Ovary (tissue), 10 donors: ENCODE measurements around the gene AP5M1. TPM values are rescaled to one million over a fixed set of nuclear protein-coding genes. Genes with fewer than 3 reads are reported as not detected.
"Not testable (repeated sequence)": the region's sequence is repeated elsewhere in the genome, so short reads cannot be mapped to it uniquely, and the experiment has no call there.

Experiments
- DNase-seq, 5 donors: peaks; one replicate each; pipeline ENCODE4 v3.0.0-alpha.2; 2019 to 2020
- H3K27ac ChIP-seq, 2 donors: fragments of 200-600 bp; one replicate each; pipeline versions ENCODE4 v1.5.1 to v1.8.0; 2019 to 2022
- H3K27me3 ChIP-seq: fragments of 200-600 bp; one replicate; pipeline ENCODE4 v1.8.0; 2022
- H3K36me3 ChIP-seq: fragments of 200-600 bp; sonication (generic); one replicate; pipeline ENCODE4 v1.5.1; 2019
- H3K4me1 ChIP-seq: one replicate; pipeline ENCODE4 v1.8.1; 2013; ENCODE audit warnings: mild to moderate bottlenecking, moderate library complexity; ENCODE audit not compliant: insufficient read depth
- H3K4me3 ChIP-seq: fragments of 200-600 bp; sonication (generic); one replicate; pipeline ENCODE4 v1.5.1; 2017
- H3K9me3 ChIP-seq, 2 donors: fragments of 200-600 bp in 1 of 2; sonication (generic) in 1 of 2; one replicate each; pipeline versions ENCODE4 v1.5.1 to v1.8.1; 2013 to 2019; ENCODE audit warnings: mild to moderate bottlenecking in 1 of 2, moderate library complexity in 1 of 2
- CTCF ChIP-seq, 3 donors: fragments of 450-650 bp in 2 of 3; fragments of 200-600 bp in 1 of 3; IDR thresholded peaks; one replicate each; pipeline versions ENCODE4 v1.5.1 to v1.8.0; 2016 to 2022; ENCODE audit warnings: antibody characterized with exemption in 3 of 3, mild to moderate bottlenecking in 1 of 3
- EP300 ChIP-seq: sonication (generic); formaldehyde crosslinking; IDR thresholded peaks from one replicate; pipeline ENCODE4 v1.6.1; 2017; ENCODE audit warnings: antibody characterized with exemption
- POLR2A ChIP-seq: fragments of 450-650 bp; IDR thresholded peaks from one replicate; pipeline ENCODE4 v1.6.1; 2017; ENCODE audit warnings: antibody characterized with exemption, mild to moderate bottlenecking, moderate library complexity
- WGBS, 3 donors: extraction: QIAGEN DNeasy Blood & Tissue Kit in 1 of 3; methylation state at CpG; one replicate each; pipeline versions ENCODE4 v1.1.5 to v1.1.7; 2013 to 2017; 5-methylcytosine and 5-hydroxymethylcytosine counted together
- intact Hi-C, 4 donors: fragments of 100-400 bp; cut with DNase I; formaldehyde crosslinking; loops; one replicate each; pipeline versions ENCODE4 v1.11.0 to v1.15.1; 2022 to 2023
- long read RNA-seq, 3 donors: library from polyadenylated mRNA in 2 of 3; unstranded in 2 of 3; transcript quantifications; one replicate each; pipeline ENCODE4 v2.0.0 and lab custom pipeline, GENCODE V29; 2021 to 2026
- polyA plus RNA-seq, 2 donors: library from polyadenylated mRNA; stranded (reverse); fragments of 200-250 nt in 1 of 2; fragments of 350-450 nt in 1 of 2; fragmentation: Illumina TruSeq in 1 of 2; extraction: RNeasy Lipid Tissue Mini Kit (QIAGEN cat#74804) in 1 of 2; gene quantifications; one replicate each; pipeline ENCODE4 v1.2.3, GENCODE V29; 2013 to 2014
- total RNA-seq, 7 donors: library from RNA; depleted of rRNA in 2 of 7; stranded (reverse); fragments of >200 nt in 2 of 7; fragmentation: NEBNext Ultra II Directional in 3 of 7; extraction: Animal tissue kit (Norgen Biotek cat#: 25700) in 3 of 7; gene quantifications; one replicate each; pipeline versions ENCODE4 v1.1.0 to v1.2.4, GENCODE V29; 2016 to 2023
- donor health status: DM: no; HTN: no; CAD: no; lungs with moderate emphysema.
- donor health status: DM: no; HTN: no; CAD: no.
- donor health status: Bipolar disorder and iron deficiency.
- donor health status: DM: yes; HTN: yes; CAD: no.
- donor health status: DM: no; HTN: no; CAD: no.
- donor health status: DM: yes; HTN: yes; CAD: no.

AP5M1 gene
- 10 to 100 TPM; 12.8 to 31.0 (median 26.6) TPM for total RNA-seq
- polyA plus RNA-seq = 10 to 100 TPM in 1 of 2 donors, 1 to 10 TPM in 1; 7.3 to 19.3 TPM
- long read RNA-seq, donor 1, full-length matches to known transcripts = 28 of 29 reads
- long read RNA-seq, donor 1, partial matches to known transcripts = 0 of 29 reads
- long read RNA-seq, donor 1, other reads (novel, unspliced or antisense) = 1 of 29 reads
- long read RNA-seq, donor 2, full-length matches to known transcripts = 2 of 2 reads
- long read RNA-seq, donor 2, partial matches to known transcripts = 0 of 2 reads
- long read RNA-seq, donor 2, other reads (novel, unspliced or antisense) = 0 of 2 reads
- long read RNA-seq, donor 3, full-length matches to known transcripts = 22 of 27 reads
- long read RNA-seq, donor 3, partial matches to known transcripts = 0 of 27 reads
- long read RNA-seq, donor 3, other reads (novel, unspliced or antisense) = 5 of 27 reads

- peak within 1 kb of the TSS; percentile 93 to 94 for H3K27ac ChIP-seq
- 0 to 1% (median 0%) methylated on average over 65 to 76 of the region's 76 CpGs for WGBS, 3 donors
- H3K36me3 ChIP-seq = no peaks in the 10 kb centered on the region
- H3K27me3 ChIP-seq = no peaks in the 10 kb centered on the region
- TF ChIP-seq EP300 (no peak), POLR2A (peak; percentile 36)
- H3K4me1 ChIP-seq = peaks cover 4% of the 10 kb centered on the region
- peak; percentile 85 to 90 (median 87) for DNase-seq
- H3K9me3 ChIP-seq = no peaks in the 10 kb centered on the region
- H3K4me3 ChIP-seq = peak within 1 kb of the TSS; percentile 80
- intact Hi-C loops = no loop called here
These were observed at the start of gene AP5M1, which contains the start of gene EXOC5 for GRCh38 chr14:57268161-57269069. Gene AP5M1 (plus strand): TSS chr14:57268971. CDS start chr14:57269315, 344 bp downstream. Gene EXOC5 (minus strand): TSS chr14:57268905. CDS start chr14:57268648, 257 bp downstream.

GRCh38 chr14:57221931-57222330 lies 46.8 kb upstream of the AP5M1 start:
- WGBS, 3 donors = 96 to 97% (median 96%) methylated on average over 3 of the region's 3 CpGs
- H3K9me3 ChIP-seq = no peaks in the 10 kb centered on the region
- intact Hi-C loops = no loop called here
- H3K27ac ChIP-seq = no peak overlapping the region
- no peak for DNase-seq
- H3K4me1 ChIP-seq = no peaks in the 10 kb centered on the region
- H3K4me3 ChIP-seq = no peak overlapping the region
- H3K36me3 ChIP-seq = no peaks in the 10 kb centered on the region
- TF ChIP-seq CTCF (IDR thresholded peaks at IDR 0.05) (no peak), EP300 (no peak), POLR2A (no peak)
- H3K27me3 ChIP-seq = no peaks in the 10 kb centered on the region

- H3K9me3 ChIP-seq = no peaks in the 10 kb centered on the region
- no peaks in the 10 kb centered on the region for H3K36me3 ChIP-seq
- no peak overlapping the region for H3K27ac ChIP-seq
- TF ChIP-seq CTCF (IDR thresholded peaks at IDR 0.05) (no peak), EP300 (no peak), POLR2A (no peak)
- H3K27me3 ChIP-seq = no peaks in the 10 kb centered on the region
- DNase-seq = no peak
- H3K4me1 ChIP-seq = no peaks in the 10 kb centered on the region
- intact Hi-C loops = no loop called here
- WGBS, 3 donors = 91 to 92% (median 92%) methylated on average over 2 of the region's 2 CpGs
- no peak overlapping the region for H3K4me3 ChIP-seq
These were observed 41.7 kb upstream of the AP5M1 start for GRCh38 chr14:57227083-57227482.

GRCh38 chr14:57228320-57228719 lies 40.5 kb upstream of the AP5M1 start:
- H3K4me1 ChIP-seq, H3K27me3 ChIP-seq, intact Hi-C loops, H3K27ac ChIP-seq, H3K36me3 ChIP-seq, DNase-seq, H3K4me3 ChIP-seq, H3K9me3 ChIP-seq: not testable (repeated sequence)
- 93 to 95% (median 95%) methylated on average over 2 of the region's 2 CpGs for WGBS, 3 donors

GRCh38 chr14:57232006-57232405 lies 36.8 kb upstream of the AP5M1 start:
- 98 to 100% (median 100%) methylated on average over 1 of the region's 1 CpG for WGBS, 3 donors
- H3K36me3 ChIP-seq = no peaks in the 10 kb centered on the region
- H3K9me3 ChIP-seq = no peaks in the 10 kb centered on the region

GRCh38 chr14:57240115-57240514 lies 28.7 kb upstream of the AP5M1 start:
- DNase-seq, H3K4me1 ChIP-seq, H3K9me3 ChIP-seq, H3K36me3 ChIP-seq, H3K4me3 ChIP-seq, intact Hi-C loops, H3K27ac ChIP-seq, H3K27me3 ChIP-seq: not testable (repeated sequence)
- 91 to 98% (median 95%) methylated on average over 7 of the region's 7 CpGs for WGBS, 3 donors

More at GRCh38 chr14:57232006-57232405, 36.8 kb upstream of the AP5M1 start:
- no peak overlapping the region for H3K27ac ChIP-seq
- H3K4me1 ChIP-seq = no peaks in the 10 kb centered on the region
- no peak for DNase-seq
- H3K27me3 ChIP-seq = no peaks in the 10 kb centered on the region
- intact Hi-C loops = no loop called here
- no peak for TF ChIP-seq POLR2A
- H3K4me3 ChIP-seq = no peak overlapping the region
